HCT116 (cell line): ENCODE data around the gene NCKAP5.

Experiments
- CTCF ChIP-seq, 3 experiments: fragments of 200-600 bp in 1 of 3; sonication (generic) in 1 of 3; IDR thresholded peaks in 2 of 3; conservative IDR thresholded peaks in 1 of 3; 2 replicates each; pipeline ENCODE4 v1.5.1; 2012 to 2017; ENCODE audit warnings: low read depth in 2 of 3, low read length in 2 of 3, antibody characterized with exemption in 1 of 3, borderline replicate concordance in 1 of 3, control low read depth in 1 of 3, mild to moderate bottlenecking in 1 of 3, mixed read lengths in 1 of 3, mixed run types in 1 of 3, moderate library complexity in 1 of 3; ENCODE audit not compliant: insufficient read depth in 1 of 3
- EGR1 ChIP-seq: IDR thresholded peaks from 2 replicates; pipeline ENCODE4 v1.6.1; 2012; ENCODE audit warnings: low read depth
- POLR2A ChIP-seq: IDR thresholded peaks from 2 replicates; pipeline ENCODE4 v1.7.0; 2011; ENCODE audit warnings: borderline replicate concordance; ENCODE audit not compliant: insufficient read depth, insufficient read length; ENCODE audit errors: extremely low read depth
- POLR2AphosphoS5 ChIP-seq: IDR thresholded peaks from 2 replicates; pipeline ENCODE4 v1.6.1; 2011; ENCODE audit warnings: mild to moderate bottlenecking, low read depth, low read length, moderate library complexity
- RAD21 ChIP-seq: IDR thresholded peaks from 2 replicates; pipeline ENCODE4 v1.6.1; 2012; ENCODE audit warnings: low read depth, mild to moderate bottlenecking
- REST ChIP-seq: IDR thresholded peaks from 2 replicates; pipeline ENCODE4 v1.6.1; 2012; ENCODE audit warnings: low read depth
- SP1 ChIP-seq: IDR thresholded peaks from 2 replicates; pipeline ENCODE4 v1.6.1; 2012; ENCODE audit warnings: low read depth
- ZFX ChIP-seq: fragments of 450-650 bp; IDR thresholded peaks from 2 replicates; pipeline ENCODE4 v1.6.1; 2017

GRCh38 chr2:133599211-133599803 lies 31.0 kb upstream of the NCKAP5 start:
- TF ChIP-seq CTCF (IDR thresholded peaks at IDR 0.05 in 2 of 3, conservative IDR thresholded peaks at IDR 0.05 in 1 of 3; ENCODE audit: borderline replicate concordance in 1 of 3, insufficient read depth in 1 of 3, low read depth in 2 of 3, low read length in 2 of 3): no peak
- no peak for TF ChIP-seq POLR2A
- TF ChIP-seq SP1: no peak
- TF ChIP-seq EGR1: no peak
- TF ChIP-seq REST: no peak
- no peak for TF ChIP-seq ZFX
- TF ChIP-seq RAD21: no peak
- TF ChIP-seq POLR2AphosphoS5: no peak
